H1 (cell line): ENCODE data around the gene TBC1D22A. TPM values are rescaled to one million over a fixed set of nuclear protein-coding genes. Genes with fewer than 3 reads are reported as not detected.

Experiments
- CTCF ChIA-PET: fragments of 300-600 bp; sonication (Branson Sonifier 250); formaldehyde crosslinking; loops from one replicate; lab custom pipeline; 2021; ENCODE audit not compliant: partially characterized antibody; lab: Charles Lee
- POLR2A ChIA-PET: fragments of 300-600 bp; sonication (Branson Sonifier 250); formaldehyde crosslinking; loops from one replicate; lab custom pipeline; 2021; ENCODE audit warnings: inconsistent platforms; ENCODE audit not compliant: partially characterized antibody; lab: Charles Lee
- DNase-seq, 2 experiments: peaks; one replicate each; pipeline versions ENCODE4 v3.0.0 to v3.0.0-alpha.2; 2010 to 2022; ENCODE audit warnings: low spot score in 2 of 2, low read depth in 1 of 2, mixed read lengths in 1 of 2
- FAIRE-seq: peaks from 2 replicates; lab custom pipeline; 2011; peaks lifted over from hg19 to GRCh38; lab: Jason Lieb, UNC
- H2AFZ ChIP-seq: 2 replicates; pipeline ENCODE4 v1.8.1; 2012; ENCODE audit warnings: low read length, inconsistent platforms
- H2AK5ac ChIP-seq: 2 replicates; pipeline ENCODE4 v1.6.1; 2013; ENCODE audit warnings: low read depth, low read length
- H2BK120ac ChIP-seq: replicated peaks from 2 replicates; pipeline ENCODE3; 2013; ENCODE audit warnings: low read depth, low read length, inconsistent platforms
- H2BK12ac ChIP-seq: 2 replicates; pipeline ENCODE4 v1.6.1; 2013; ENCODE audit warnings: low read depth, low read length
- H2BK15ac ChIP-seq: 2 replicates; pipeline ENCODE4 v1.6.1; 2013; ENCODE audit warnings: low read length
- H2BK20ac ChIP-seq: 2 replicates; pipeline ENCODE4 v1.6.1; 2013; ENCODE audit warnings: low read length
- H2BK5ac ChIP-seq: 2 replicates; pipeline ENCODE4 v1.6.1; 2013; ENCODE audit warnings: low read depth, low read length
- H3K14ac ChIP-seq: 2 replicates; pipeline ENCODE4 v1.6.1; 2013; ENCODE audit warnings: inconsistent platforms; ENCODE audit not compliant: insufficient read length
- H3K18ac ChIP-seq: 2 replicates; pipeline ENCODE4 v1.6.1; 2013; ENCODE audit warnings: low read length; ENCODE audit errors: extremely low read depth
- H3K23ac ChIP-seq: 2 replicates; pipeline ENCODE4 v1.6.1; 2013; ENCODE audit warnings: inconsistent platforms; ENCODE audit not compliant: insufficient read length
- H3K23me2 ChIP-seq: 2 replicates; pipeline ENCODE4 v1.6.1; 2013; ENCODE audit warnings: low read depth, low read length
- H3K27ac ChIP-seq: 2 replicates; pipeline ENCODE4 v1.6.1; 2011; ENCODE audit warnings: low read depth, low read length, inconsistent platforms
- H3K27me3 ChIP-seq, 4 experiments: replicated peaks in 1 of 4; 1 replicate in 1 of 4; 2 replicates in 3 of 4; pipeline versions ENCODE4 v1.6.1 to v1.8.1; 2011 to 2013; ENCODE audit warnings: low read length in 3 of 4, mild to moderate bottlenecking in 3 of 4, inconsistent platforms in 2 of 4, mixed read lengths in 2 of 4, moderate library complexity in 1 of 4; ENCODE audit not compliant: control insufficient read depth in 3 of 4, insufficient read depth in 3 of 4; ENCODE audit errors: extremely low read depth in 1 of 4
- H3K36me3 ChIP-seq, 4 experiments: 2 replicates each; pipeline versions ENCODE4 v1.6.1 to v1.8.1; 2011 to 2013; ENCODE audit warnings: mild to moderate bottlenecking in 4 of 4, low read length in 3 of 4, moderate library complexity in 2 of 4, control low read depth in 1 of 4, inconsistent platforms in 1 of 4; ENCODE audit not compliant: insufficient read depth in 4 of 4, control insufficient read depth in 2 of 4
- H3K4ac ChIP-seq: replicated peaks from 2 replicates; pipeline ENCODE3; 2013; ENCODE audit warnings: low read length, low read depth, mixed read lengths, inconsistent platforms; ENCODE audit not compliant: insufficient read length
- H3K4me1 ChIP-seq, 4 experiments: replicated peaks in 1 of 4; 1 replicate in 1 of 4; 2 replicates in 3 of 4; pipeline versions ENCODE4 v1.6.1 to v1.8.1; 2011 to 2013; ENCODE audit warnings: low read length in 3 of 4, inconsistent platforms in 2 of 4, mixed read lengths in 1 of 4; ENCODE audit not compliant: insufficient read depth in 4 of 4, control insufficient read depth in 3 of 4
- H3K4me2 ChIP-seq, 2 experiments: 2 replicates each; pipeline versions ENCODE4 v1.6.1 to v1.8.1; 2011 to 2013; ENCODE audit warnings: low read depth in 2 of 2, low read length in 2 of 2, control low read depth in 1 of 2, inconsistent platforms in 1 of 2, mild to moderate bottlenecking in 1 of 2; ENCODE audit not compliant: insufficient read depth in 1 of 2
- H3K4me3 ChIP-seq, 4 experiments: fragments of 200-600, 300-600 bp in 1 of 4; sonication (generic), shearing (Covaris generic), sonication (Bioruptor Twin) in 1 of 4; 2 replicates each; pipeline versions ENCODE4 v1.5.1 to v1.8.1; 2011 to 2016; ENCODE audit warnings: low read length in 4 of 4, low read depth in 3 of 4, control low read depth in 2 of 4, inconsistent platforms in 2 of 4, mild to moderate bottlenecking in 2 of 4, mixed read lengths in 1 of 4, moderate library complexity in 1 of 4; ENCODE audit not compliant: insufficient read depth in 2 of 4; ENCODE audit errors: extremely low read depth in 1 of 4
- H3K56ac ChIP-seq: replicated peaks from 2 replicates; pipeline ENCODE3; 2013; ENCODE audit warnings: low read depth, mild to moderate bottlenecking, mixed read lengths, low read length, inconsistent platforms; ENCODE audit not compliant: insufficient read length
- H3K79me1 ChIP-seq: 2 replicates; pipeline ENCODE4 v1.6.1; 2013; ENCODE audit warnings: low read depth, low read length, control low read depth
- H3K79me2 ChIP-seq, 2 experiments: 2 replicates each; pipeline versions ENCODE4 v1.6.1 to v1.8.1; 2012 to 2013; ENCODE audit warnings: low read length in 2 of 2, mild to moderate bottlenecking in 2 of 2, inconsistent platforms in 1 of 2; ENCODE audit not compliant: insufficient read depth in 2 of 2, control insufficient read depth in 1 of 2
- H3K9ac ChIP-seq, 4 experiments: replicated peaks in 1 of 4; 1 replicate in 1 of 4; 2 replicates in 3 of 4; pipeline versions ENCODE4 v1.6.1 to v1.8.1; 2011 to 2013; ENCODE audit warnings: low read depth in 3 of 4, low read length in 3 of 4, control low read depth in 2 of 4, mild to moderate bottlenecking in 2 of 4, moderate library complexity in 2 of 4, inconsistent platforms in 1 of 4; ENCODE audit errors: extremely low read depth in 1 of 4
- H3K9me3 ChIP-seq, 2 experiments: 2 replicates each; pipeline versions ENCODE4 v1.6.1 to v1.8.1; 2012 to 2013; ENCODE audit warnings: mild to moderate bottlenecking in 2 of 2, moderate library complexity in 2 of 2, control low read depth in 1 of 2, inconsistent platforms in 1 of 2, low read depth in 1 of 2, low read length in 1 of 2, mixed read lengths in 1 of 2; ENCODE audit not compliant: insufficient read depth in 2 of 2
- H4K20me1 ChIP-seq, 2 experiments: replicated peaks in 1 of 2; 2 replicates each; pipeline versions ENCODE3 to v1.8.1; 2011 to 2013; ENCODE audit warnings: inconsistent platforms in 2 of 2, low read length in 2 of 2, mild to moderate bottlenecking in 1 of 2; ENCODE audit not compliant: insufficient read depth in 2 of 2, control insufficient read depth in 1 of 2
- H4K5ac ChIP-seq: 2 replicates; pipeline ENCODE4 v1.6.1; 2013; ENCODE audit warnings: low read length, low read depth, mixed read lengths, inconsistent platforms; ENCODE audit not compliant: insufficient read length
- H4K8ac ChIP-seq: 2 replicates; pipeline ENCODE4 v1.8.0; 2013; ENCODE audit warnings: mild to moderate bottlenecking, moderate library complexity, low read length, inconsistent platforms; ENCODE audit not compliant: insufficient read depth; ENCODE audit errors: extremely low read depth
- H4K91ac ChIP-seq: replicated peaks from 2 replicates; pipeline ENCODE3; 2013; ENCODE audit warnings: low read length, mixed read lengths, inconsistent platforms; ENCODE audit not compliant: insufficient read length
- ASH2L ChIP-seq: fragments of 200-600, 300-600 bp; sonication (generic); IDR thresholded peaks from one replicate; pipeline ENCODE4 v1.7.1; 2017; ENCODE audit warnings: low read length
- CBX8 ChIP-seq: fragments of 300-800, 300-1000 bp; sonication (generic); IDR thresholded peaks from 2 replicates; pipeline ENCODE4 v1.7.1; 2016; ENCODE audit warnings: low read depth, low read length, borderline replicate concordance
- FOSL1 ChIP-seq: IDR thresholded peaks from 2 replicates; pipeline ENCODE4 v1.6.1; 2011; ENCODE audit warnings: mild to moderate bottlenecking, low read depth, low read length, moderate library complexity; ENCODE audit not compliant: insufficient read depth
- GTF2F1 ChIP-seq: IDR thresholded peaks from 2 replicates; pipeline ENCODE4 v1.6.1; 2012; ENCODE audit warnings: low read depth, low read length, improper control_type of control experiment, borderline replicate concordance
- HDAC2 ChIP-seq, 2 experiments: fragments of 300-600 bp in 1 of 2; sonication (generic) in 1 of 2; IDR thresholded peaks; 2 replicates each; pipeline ENCODE4 v1.6.1; 2011 to 2012; ENCODE audit warnings: low read depth in 2 of 2, low read length in 2 of 2, mild to moderate bottlenecking in 2 of 2, moderate library complexity in 2 of 2, borderline replicate concordance in 1 of 2, inconsistent platforms in 1 of 2
- HDAC6 ChIP-seq: IDR thresholded peaks from one replicate; pipeline ENCODE4 v1.7.1; 2012; ENCODE audit warnings: low read depth, mild to moderate bottlenecking, inconsistent platforms, low read length, moderate library complexity
- JUN ChIP-seq: IDR thresholded peaks from 2 replicates; pipeline ENCODE4 v1.6.1; 2011; ENCODE audit warnings: low read depth, mild to moderate bottlenecking, improper control_type of control experiment, low read length
- KDM1A ChIP-seq: fragments of 200-600, 300-600 bp; sonication (generic); IDR thresholded peaks from 2 replicates; pipeline ENCODE4 v1.7.1; 2016; ENCODE audit warnings: mild to moderate bottlenecking, low read length, borderline replicate concordance
- PHF8 ChIP-seq: fragments of 200-600 bp; sonication (generic); conservative IDR thresholded peaks from 2 replicates; pipeline ENCODE4 v1.7.1; 2012; ENCODE audit warnings: low read depth, mild to moderate bottlenecking, inconsistent platforms, low read length, moderate library complexity
- POU5F1 ChIP-seq: IDR thresholded peaks from 2 replicates; pipeline ENCODE4 v1.6.1; 2011; ENCODE audit warnings: low read depth, mild to moderate bottlenecking, low read length, moderate library complexity
- RBBP5 ChIP-seq: IDR thresholded peaks from 2 replicates; pipeline ENCODE4 v1.7.1; 2012; ENCODE audit warnings: low read depth, mild to moderate bottlenecking, inconsistent platforms, low read length, moderate library complexity, borderline replicate concordance
- SP4 ChIP-seq: IDR thresholded peaks from 2 replicates; pipeline ENCODE4 v1.6.1; 2012; ENCODE audit warnings: low read length, inconsistent platforms
- TCF12 ChIP-seq: IDR thresholded peaks from 2 replicates; pipeline ENCODE4 v1.6.1; 2011; ENCODE audit warnings: low read depth, mild to moderate bottlenecking, low read length
- WGBS, 2 experiments: shearing (Covaris generic) in 1 of 2; methylation state at CpG; one replicate each; pipeline versions ENCODE4 v1.1.6 to v1.1.7; 2013 to 2015; ENCODE audit warnings: low lambda C conversion rate in 2 of 2, mixed read lengths in 2 of 2, inconsistent platforms in 1 of 2, low coverage in 1 of 2, missing lambda C conversion rate in 1 of 2; ENCODE audit not compliant: insufficient replicate concordance in 2 of 2, insufficient coverage in 1 of 2, insufficient read length in 1 of 2; ENCODE audit errors: extremely low coverage in 1 of 2, missing lambda C conversion rate in 1 of 2; 5-methylcytosine and 5-hydroxymethylcytosine counted together
- polyA plus RNA-seq, 7 experiments: library from polyadenylated mRNA; depleted of rRNA in 3 of 7; stranded (reverse) in 5 of 7; unstranded in 2 of 7; fragments of >200 nt in 5 of 7; fragments of 200-250 nt in 2 of 7; gene quantifications; 1 replicate in 5 of 7; 2 replicates in 1 of 7; 4 replicates in 1 of 7; pipeline versions ENCODE4 v1.2.1 to v1.2.3, GENCODE V29; 2011 to 2013; ENCODE audit warnings: missing spikeins in 2 of 7, mixed read lengths in 2 of 7
- total RNA-seq: library from RNA; stranded (reverse); fragmentation: NEBNext Ultra II Directional; extraction: Animal tissue kit (Norgen Biotek cat#: 25700); gene quantifications from 2 replicates; pipeline ENCODE4 v1.2.1, GENCODE V29; 2021
- TF ChIP-seq, protein P1 (sequence below): IDR thresholded peaks from 2 replicates; pipeline ENCODE4 v1.6.1; 2011; ENCODE audit warnings: low read length, improper control_type of control experiment

Gene TBC1D22A
- total and polyA plus RNA-seq, 2 of the 8 experiments (the other 6 are each of a cell fraction or from before 2014, with no cell fraction given): 11.9 to 18.4 TPM

DNA sequence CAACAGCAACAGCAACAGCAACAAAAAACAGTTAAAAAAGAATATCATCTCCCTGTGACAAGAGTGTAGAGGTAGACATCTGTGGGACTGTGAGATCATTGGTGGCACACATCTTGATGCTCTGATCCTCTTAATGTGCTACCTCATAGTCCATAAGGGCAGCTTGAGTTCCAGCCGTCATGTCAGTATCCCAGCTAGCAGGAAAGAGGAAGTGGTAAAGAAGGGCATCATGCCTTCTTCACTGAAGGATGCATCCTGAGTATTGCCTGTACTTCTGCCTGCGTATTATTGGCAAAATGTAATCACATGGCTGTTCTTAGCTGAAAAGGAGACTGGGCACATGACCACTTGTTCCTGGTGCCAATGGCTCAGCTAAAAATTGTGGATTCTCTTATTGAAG is 314.3 kb downstream of the TBC1D22A start:
- no peaks in the 10 kb centered on the region for H3K23me2 ChIP-seq
- H3K36me3 ChIP-seq: no peaks in the 10 kb centered on the region; a peak in 1 of 8 replicates
- H3K18ac ChIP-seq: no peak overlapping the region
- H3K56ac ChIP-seq: no peak overlapping the region
- no peak overlapping the region for H4K91ac ChIP-seq
- H3K4me1 ChIP-seq: no peaks in the 10 kb centered on the region; a peak in 1 of 7 replicates
- no peaks in the 10 kb centered on the region for H3K79me2 ChIP-seq
- H3K4ac ChIP-seq: no peak overlapping the region
- no peak overlapping the region for H4K5ac ChIP-seq
- H3K27me3 ChIP-seq: no peaks in the 10 kb centered on the region
- FAIRE-seq (no peak), DNase-seq (no peak)
- no peak overlapping the region for H3K9ac ChIP-seq
- H2BK120ac ChIP-seq: no peak overlapping the region
- no peak overlapping the region for H2AK5ac ChIP-seq
- H4K8ac ChIP-seq: no peak overlapping the region
- H2BK5ac ChIP-seq: no peak overlapping the region
- peaks cover 0 to 2% of the 10 kb centered on the region in 2 experiments for H4K20me1 ChIP-seq
- POLR2A ChIA-PET: no interaction called here
- H3K27ac ChIP-seq: no peak overlapping the region
- WGBS, 2 experiments: 100% methylated on average over 2 of the region's 2 CpGs; no CpG with 5 or more reads in 1 of the 2 experiments
- H3K9me3 ChIP-seq: peaks cover 0 to 13% of the 10 kb centered on the region in 2 experiments; a peak in 2 of 4 replicates
- CTCF ChIA-PET: no interaction called here
- no peak overlapping the region for H3K4me3 ChIP-seq
- H2AFZ ChIP-seq: no peak overlapping the region
- no peak overlapping the region for H3K23ac ChIP-seq
- H2BK20ac ChIP-seq: no peak overlapping the region
- no peaks in the 10 kb centered on the region; the same call in 1 of the 2 replicates for H3K79me1 ChIP-seq
- no peak overlapping the region for H3K14ac ChIP-seq
- H3K4me2 ChIP-seq: no peak overlapping the region
- no peak overlapping the region for H2BK12ac ChIP-seq
- no peak overlapping the region for H2BK15ac ChIP-seq
- no peak for TF ChIP-seq RBBP5
- TF ChIP-seq SP4: no peak
- TF ChIP-seq PHF8: no peak
- no peak for TF ChIP-seq POU5F1
- TF ChIP-seq GTF2F1: no peak
- no peak for TF ChIP-seq JUN
- no peak for TF ChIP-seq CBX8
- TF ChIP-seq HDAC2 (IDR thresholded peaks at IDR 0.05; ENCODE audit: borderline replicate concordance in 1 of 2, low read depth in 2 of 2, low read length in 2 of 2): no peak
- TF ChIP-seq ASH2L: no peak
- no peak for TF ChIP-seq HDAC6
- TF ChIP-seq, protein P1, sequence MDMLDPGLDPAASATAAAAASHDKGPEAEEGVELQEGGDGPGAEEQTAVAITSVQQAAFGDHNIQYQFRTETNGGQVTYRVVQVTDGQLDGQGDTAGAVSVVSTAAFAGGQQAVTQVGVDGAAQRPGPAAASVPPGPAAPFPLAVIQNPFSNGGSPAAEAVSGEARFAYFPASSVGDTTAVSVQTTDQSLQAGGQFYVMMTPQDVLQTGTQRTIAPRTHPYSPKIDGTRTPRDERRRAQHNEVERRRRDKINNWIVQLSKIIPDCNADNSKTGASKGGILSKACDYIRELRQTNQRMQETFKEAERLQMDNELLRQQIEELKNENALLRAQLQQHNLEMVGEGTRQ: no peak
- no peak for TF ChIP-seq TCF12
- TF ChIP-seq FOSL1: no peak
- no peak for TF ChIP-seq KDM1A
